Measurements from ENCODE around the gene NACC2. TPM values are rescaled to one million over a fixed set of nuclear protein-coding genes. Genes with fewer than 3 reads are reported as not detected.

NACC2 gene
- total RNA-seq, 1 donor from 2014 or later, result 4.5 TPM

DNA sequence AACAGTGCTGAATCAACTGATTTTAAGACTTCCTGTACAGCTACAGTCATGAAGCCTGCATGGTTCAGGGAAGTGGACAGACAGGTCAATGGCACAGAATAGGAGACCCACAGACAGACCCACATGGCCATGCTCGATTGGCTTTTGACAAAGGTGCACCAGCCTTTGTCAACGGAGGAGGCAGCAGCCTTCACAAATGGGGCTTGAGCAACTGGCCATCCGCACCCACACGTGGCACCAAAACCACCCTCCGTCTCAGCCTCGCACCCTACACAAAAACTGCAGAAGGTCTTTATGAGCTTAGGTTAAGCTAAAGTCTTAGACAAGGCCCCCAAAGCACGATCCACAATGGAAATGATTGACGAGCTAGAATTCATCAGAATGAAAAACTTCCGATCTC, 74.4 kb downstream of the NACC2 start:
- Histone ChIP-seq H3K9me3 (ENCODE audit: low read depth) (no peaks in the 10 kb centered on the region), H3K4me1 (peaks cover 11% of the 10 kb centered on the region), H4K20me1 (ENCODE audit: low read depth) (peaks cover 11% of the 10 kb centered on the region), H3K9ac (no peak overlapping the region), H3K4me3 (no peak overlapping the region), H3K36me3 (no peaks in the 10 kb centered on the region), H3K27ac (no peak overlapping the region), H3K4me2 (no peak overlapping the region), H3K27me3 (no peaks in the 10 kb centered on the region), H2AFZ (replicated peaks) (no peak overlapping the region), H3F3A (ENCODE audit: low read depth) (peaks cover 9% of the 10 kb centered on the region), H3K79me2 (ENCODE audit: low read depth) (no peaks in the 10 kb centered on the region)
- Mint-ChIP-seq H3K4me3 (no peak overlapping the region), H3K27me3 (ENCODE audit: insufficient read depth, low read depth) (peaks cover 2% of the 10 kb centered on the region), H3K27ac (peak overlapping the region; percentile 10), H3K36me3 (peaks cover 3% of the 10 kb centered on the region), H3K4me1 (peaks cover 19% of the 10 kb centered on the region), H3K9me3 (peaks cover 1% of the 10 kb centered on the region)
- no peak for DNase-seq (ENCODE audit: low spot score)
- TF ChIP-seq EZH2 (IDR thresholded peaks at IDR 0.05) (no peak), EZH2phosphoT487 (IDR thresholded peaks at IDR 0.05) (no peak)
- TF ChIP-seq, protein P1, sequence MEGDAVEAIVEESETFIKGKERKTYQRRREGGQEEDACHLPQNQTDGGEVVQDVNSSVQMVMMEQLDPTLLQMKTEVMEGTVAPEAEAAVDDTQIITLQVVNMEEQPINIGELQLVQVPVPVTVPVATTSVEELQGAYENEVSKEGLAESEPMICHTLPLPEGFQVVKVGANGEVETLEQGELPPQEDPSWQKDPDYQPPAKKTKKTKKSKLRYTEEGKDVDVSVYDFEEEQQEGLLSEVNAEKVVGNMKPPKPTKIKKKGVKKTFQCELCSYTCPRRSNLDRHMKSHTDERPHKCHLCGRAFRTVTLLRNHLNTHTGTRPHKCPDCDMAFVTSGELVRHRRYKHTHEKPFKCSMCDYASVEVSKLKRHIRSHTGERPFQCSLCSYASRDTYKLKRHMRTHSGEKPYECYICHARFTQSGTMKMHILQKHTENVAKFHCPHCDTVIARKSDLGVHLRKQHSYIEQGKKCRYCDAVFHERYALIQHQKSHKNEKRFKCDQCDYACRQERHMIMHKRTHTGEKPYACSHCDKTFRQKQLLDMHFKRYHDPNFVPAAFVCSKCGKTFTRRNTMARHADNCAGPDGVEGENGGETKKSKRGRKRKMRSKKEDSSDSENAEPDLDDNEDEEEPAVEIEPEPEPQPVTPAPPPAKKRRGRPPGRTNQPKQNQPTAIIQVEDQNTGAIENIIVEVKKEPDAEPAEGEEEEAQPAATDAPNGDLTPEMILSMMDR (IDR thresholded peaks at IDR 0.05), result no peak

DNA sequence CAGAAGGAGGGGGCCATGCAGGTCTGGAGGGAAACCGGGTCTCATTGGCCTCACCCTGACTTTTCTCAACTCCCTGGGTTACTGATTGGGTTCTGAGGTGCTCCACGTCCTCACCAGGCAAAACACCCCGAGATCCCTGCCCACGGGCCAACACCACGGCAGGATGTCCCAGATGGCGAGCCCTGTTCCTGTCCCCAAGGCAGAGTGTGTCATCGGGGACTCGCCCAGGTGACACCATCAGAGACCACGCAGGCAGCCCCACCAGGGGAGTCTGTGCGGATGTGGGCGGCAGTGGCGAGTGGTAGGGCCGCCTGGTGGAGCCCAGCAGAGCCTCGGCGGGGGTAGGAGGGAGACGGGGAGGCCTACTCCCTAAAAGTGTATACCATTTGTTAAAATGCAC, 74.9 kb downstream of the NACC2 start:
- H3K4me1 ChIP-seq, result peaks cover 16% of the 10 kb centered on the region
- peaks cover 11% of the 10 kb centered on the region for H4K20me1 ChIP-seq (ENCODE audit: low read depth)

DNA sequence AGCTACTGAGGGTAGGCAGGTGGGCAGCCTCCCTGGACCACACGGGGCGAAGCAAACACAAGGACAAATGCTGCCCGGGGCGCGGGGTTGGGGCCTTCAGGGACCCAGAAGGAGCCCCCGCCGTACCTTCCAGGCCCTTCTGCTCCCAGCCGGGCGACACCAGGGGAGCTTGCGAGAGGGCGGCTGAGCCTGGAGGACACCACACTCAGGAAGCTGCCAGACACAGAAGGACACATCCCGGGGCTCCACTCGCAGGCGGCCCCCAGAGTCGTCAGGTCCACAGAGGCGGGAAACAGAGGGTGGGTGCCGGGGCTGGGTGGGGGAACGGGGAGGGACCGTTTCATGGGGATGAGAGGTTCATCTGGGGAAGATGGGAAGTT, 75.4 kb downstream of the NACC2 start:
- Histone ChIP-seq H3K9me3 (ENCODE audit: low read depth) (no peaks in the 10 kb centered on the region), H3K36me3 (no peaks in the 10 kb centered on the region), H3K79me2 (ENCODE audit: low read depth) (no peaks in the 10 kb centered on the region), H3K9ac (no peak overlapping the region), H3K27ac (no peak overlapping the region), H3K27me3 (no peaks in the 10 kb centered on the region), H3F3A (ENCODE audit: low read depth) (peaks cover 2% of the 10 kb centered on the region), H3K4me1 (peaks cover 16% of the 10 kb centered on the region), H4K20me1 (ENCODE audit: low read depth) (peaks cover 8% of the 10 kb centered on the region), H3K4me2 (no peak overlapping the region), H3K4me3 (no peak overlapping the region), H2AFZ (replicated peaks) (no peak overlapping the region)
- H3K27ac Mint-ChIP-seq, result no peak overlapping the region
- no peak for DNase-seq (ENCODE audit: low spot score)
- H3K4me3 Mint-ChIP-seq, result no peak overlapping the region
- H3K4me1 Mint-ChIP-seq, result peaks cover 19% of the 10 kb centered on the region
- no peak for TF ChIP-seq EZH2phosphoT487 (IDR thresholded peaks at IDR 0.05)
- TF ChIP-seq EZH2 (IDR thresholded peaks at IDR 0.05), result no peak
- TF ChIP-seq, protein P1 (IDR thresholded peaks at IDR 0.05), result no peak
- H3K9me3 Mint-ChIP-seq, result peaks cover 1% of the 10 kb centered on the region
- peaks cover 3% of the 10 kb centered on the region for H3K36me3 Mint-ChIP-seq
- H3K27me3 Mint-ChIP-seq (ENCODE audit: insufficient read depth, low read depth), result peaks cover 2% of the 10 kb centered on the region

More for the DNA sequence above, 74.9 kb downstream of the NACC2 start:
- DNase-seq (ENCODE audit: low spot score), result no peak
- no peak overlapping the region for H3K9ac ChIP-seq
- H3F3A ChIP-seq (ENCODE audit: low read depth), result peaks cover 7% of the 10 kb centered on the region
- H3K4me1 Mint-ChIP-seq, result peaks cover 19% of the 10 kb centered on the region
- H3K27ac ChIP-seq, result no peak overlapping the region
- H3K9me3 ChIP-seq (ENCODE audit: low read depth), result no peaks in the 10 kb centered on the region
- no peak overlapping the region for H3K4me3 Mint-ChIP-seq
- peaks cover 2% of the 10 kb centered on the region for H3K27me3 Mint-ChIP-seq (ENCODE audit: insufficient read depth, low read depth)
- H3K79me2 ChIP-seq (ENCODE audit: low read depth), result no peaks in the 10 kb centered on the region
- TF ChIP-seq EZH2phosphoT487 (IDR thresholded peaks at IDR 0.05) (no peak), EZH2 (IDR thresholded peaks at IDR 0.05) (no peak)
- TF ChIP-seq, protein P1 (IDR thresholded peaks at IDR 0.05), result no peak
- no peaks in the 10 kb centered on the region for H3K36me3 ChIP-seq
- no peak overlapping the region for H3K4me3 ChIP-seq
- peak overlapping the region; percentile 10 for H3K27ac Mint-ChIP-seq
- H2AFZ ChIP-seq (replicated peaks), result no peak overlapping the region
- H3K9me3 Mint-ChIP-seq, result peaks cover 1% of the 10 kb centered on the region
- peaks cover 3% of the 10 kb centered on the region for H3K36me3 Mint-ChIP-seq
- H3K27me3 ChIP-seq, result no peaks in the 10 kb centered on the region
- H3K4me2 ChIP-seq, result no peak overlapping the region

Data from neural progenitor cell (in vitro differentiated cells).